Panc1 (cell line): ENCODE results near the gene COA5. TPM values are rescaled to one million over a fixed set of nuclear protein-coding genes. Genes with fewer than 3 reads are reported as not detected.

Source experiments
- ATAC-seq: fragments of 200-7000 bp; cut with Tn5 transposase; 2 replicates; pipeline ENCODE4 v1.9.1; 2020; ENCODE audit warnings: mild to moderate bottlenecking, moderate library complexity
- BruUV-seq: library from RNA; stranded (reverse); fragments of 400-500 nt; replicated peaks from 2 replicates; lab custom pipeline; 2021; lab: Mats Ljungman, UMichigan
- CTCF ChIA-PET: fragments of 300-600 bp; sonication (Branson Sonifier 250); formaldehyde crosslinking; loops from one replicate; lab custom pipeline; 2022; ENCODE audit warnings: antibody characterized with exemption; lab: Charles Lee
- POLR2A ChIA-PET: fragments of 300-600 bp; sonication (Branson Sonifier 250); formaldehyde crosslinking; loops from one replicate; lab custom pipeline; 2022; ENCODE audit warnings: antibody characterized with exemption; lab: Charles Lee
- DNase-seq: peaks from one replicate; pipeline ENCODE4 v3.0.0-alpha.2; 2010; ENCODE audit warnings: low read depth, low spot score
- H3K27ac ChIP-seq: 2 replicates; pipeline ENCODE4 v1.5.1; 2011; ENCODE audit warnings: mild to moderate bottlenecking, low read length, inconsistent platforms
- H3K27me3 ChIP-seq: fragments of 200-500 bp; sonication (Bioruptor generic); 2 replicates; pipeline ENCODE4 v1.6.0; 2014; ENCODE audit warnings: low read length, inconsistent platforms; ENCODE audit not compliant: control insufficient read depth, insufficient read depth
- H3K36me3 ChIP-seq: fragments of 200-500 bp; sonication (Bioruptor generic); 2 replicates; pipeline ENCODE4 v1.5.1; 2014; ENCODE audit warnings: inconsistent platforms, mild to moderate bottlenecking, low read length, moderate library complexity; ENCODE audit not compliant: control insufficient read depth, insufficient read depth
- H3K4me1 ChIP-seq: 2 replicates; pipeline ENCODE4 v1.5.1; 2011; ENCODE audit warnings: inconsistent platforms, mild to moderate bottlenecking, low read length, moderate library complexity; ENCODE audit not compliant: control insufficient read depth, insufficient read depth
- H3K4me3 ChIP-seq, 2 experiments: 2 replicates each; pipeline ENCODE4 v1.5.1; 2011 to 2012; ENCODE audit warnings: low read depth in 2 of 2, low read length in 2 of 2, mild to moderate bottlenecking in 2 of 2, inconsistent platforms in 1 of 2, moderate library complexity in 1 of 2
- H3K9me3 ChIP-seq: fragments of 200-500 bp; sonication (Bioruptor generic); 2 replicates; pipeline ENCODE4 v1.5.1; 2014; ENCODE audit warnings: low read depth, mild to moderate bottlenecking, inconsistent platforms, low read length, moderate library complexity; ENCODE audit not compliant: control insufficient read depth, insufficient read depth
- CTCF ChIP-seq: fragments of 450-650 bp; IDR thresholded peaks from 2 replicates; pipeline ENCODE4 v1.5.1; 2017; ENCODE audit warnings: mild to moderate bottlenecking
- POLR2AphosphoS5 ChIP-seq: IDR thresholded peaks from 2 replicates; pipeline ENCODE4 v1.6.1; 2012; ENCODE audit warnings: mild to moderate bottlenecking, low read depth, low read length, moderate library complexity
- REST ChIP-seq, 2 experiments: IDR thresholded peaks; 2 replicates each; pipeline ENCODE4 v1.6.1; 2011 to 2012; ENCODE audit warnings: low read depth in 2 of 2, control low read depth in 1 of 2, low read length in 1 of 2, mild to moderate bottlenecking in 1 of 2, moderate library complexity in 1 of 2; ENCODE audit not compliant: insufficient read depth in 1 of 2
- SIN3A ChIP-seq: IDR thresholded peaks from 2 replicates; pipeline ENCODE4 v1.6.1; 2012; ENCODE audit warnings: low read depth, mild to moderate bottlenecking, low read length, moderate library complexity, borderline replicate concordance; ENCODE audit not compliant: insufficient read depth
- TCF7L2 ChIP-seq: IDR thresholded peaks from 2 replicates; pipeline ENCODE4 v1.6.1; 2011; ENCODE audit warnings: mild to moderate bottlenecking, low read depth, low read length, inconsistent platforms
- in situ Hi-C: cut with HindIII; loops from 2 replicates; pipeline ENCODE4 v1.10.0; 2016; ENCODE audit warnings: low sequenced_read_pairs, low pct_unique_long_range_greater_than_20kb
- intact Hi-C: fragments of 100-400 bp; cut with micrococcal nuclease; formaldehyde crosslinking; loops from one replicate; pipeline ENCODE4 v1.10.0; 2022; ENCODE audit not compliant: unreplicated experiment
- total RNA-seq: library from RNA; stranded (reverse); gene quantifications from one replicate; pipeline ENCODE4 v1.2.1, GENCODE V29; 2021; ENCODE audit not compliant: unreplicated experiment

The COA5 gene
- total RNA-seq, 1 experiment from 2014 or later = 20.6 TPM

- Histone ChIP-seq H3K27ac (no peak overlapping the region), H3K27me3 (no peaks in the 10 kb centered on the region), H3K9me3 (no peaks in the 10 kb centered on the region), H3K36me3 (no peaks in the 10 kb centered on the region), H3K4me1 (no peaks in the 10 kb centered on the region), H3K4me3 (no peak overlapping the region)
- no peak for TF ChIP-seq CTCF
- TF ChIP-seq POLR2AphosphoS5 = no peak
- TF ChIP-seq REST (IDR thresholded peaks at IDR 0.05; ENCODE audit: insufficient read depth in 1 of 2, low read depth in 2 of 2, low read length in 1 of 2) = no peak
- TF ChIP-seq TCF7L2 = no peak
- no peak for TF ChIP-seq SIN3A
- in situ Hi-C loops = no loop called here
- no TSS peak for BruUV-seq
- DNase-seq = no peak
- intact Hi-C loops = no loop called here
- ATAC-seq = no peak
- CTCF ChIA-PET = no interaction called here
- POLR2A ChIA-PET = no interaction called here
Observed at GRCh38 chr2:98559581-98559980, 48.7 kb downstream of the COA5 start.

- CTCF ChIA-PET = no interaction called here
Observed at GRCh38 chr2:98558852-98559530, 49.3 kb downstream of the COA5 start.

More at GRCh38 chr2:98558852-98559530, 49.3 kb downstream of the COA5 start:
- H3K36me3 ChIP-seq = no peaks in the 10 kb centered on the region
- H3K4me1 ChIP-seq = no peaks in the 10 kb centered on the region
- intact Hi-C loops = no loop called here
- H3K27ac ChIP-seq = no peak overlapping the region
- in situ Hi-C loops = no loop called here
- TF ChIP-seq REST (IDR thresholded peaks at IDR 0.05; ENCODE audit: insufficient read depth in 1 of 2, low read depth in 2 of 2, low read length in 1 of 2) (no peak), POLR2AphosphoS5 (no peak), SIN3A (no peak), TCF7L2 (no peak), CTCF (no peak)
- ATAC-seq = no peak
- no peak overlapping the region for H3K4me3 ChIP-seq
- DNase-seq = no peak
- no peaks in the 10 kb centered on the region for H3K9me3 ChIP-seq
- BruUV-seq = no TSS peak
- no peaks in the 10 kb centered on the region for H3K27me3 ChIP-seq
- POLR2A ChIA-PET = no interaction called here
